Liver (tissue), 9 donors: ENCODE measurements around the gene BARX1. TPM values are rescaled to one million over a fixed set of nuclear protein-coding genes. Genes with fewer than 3 reads are reported as not detected.
"Not testable (repeated sequence)": the region's sequence is repeated elsewhere in the genome, so short reads cannot be mapped to it uniquely, and the experiment has no call there.

Experiments
- DNase-seq: peaks from one replicate; pipeline ENCODE4 v3.0.0-alpha.2; 2017; ENCODE audit warnings: low spot score
- H3K27ac ChIP-seq, 2 donors: one replicate each; pipeline ENCODE4 v1.7.0; 2013; ENCODE audit warnings: inconsistent platforms in 2 of 2, low read length in 2 of 2, control low read depth in 1 of 2, low read depth in 1 of 2, mild to moderate bottlenecking in 1 of 2
- H3K27me3 ChIP-seq, 4 donors: one replicate each; pipeline versions ENCODE4 v1.6.1 to v1.7.0; 2013; ENCODE audit warnings: low read length in 3 of 4, inconsistent platforms in 1 of 4, mild to moderate bottlenecking in 1 of 4, moderate library complexity in 1 of 4; ENCODE audit not compliant: control insufficient read depth in 4 of 4, insufficient read depth in 4 of 4
- H3K36me3 ChIP-seq, 4 donors: one replicate each; pipeline versions ENCODE4 v1.6.1 to v1.7.0; 2013; ENCODE audit warnings: low read length in 3 of 4, mild to moderate bottlenecking in 3 of 4, low read depth in 1 of 4, moderate library complexity in 1 of 4; ENCODE audit not compliant: control insufficient read depth in 4 of 4, insufficient read depth in 3 of 4
- H3K4me1 ChIP-seq, 4 donors: one replicate each; pipeline versions ENCODE4 v1.6.1 to v1.7.0; 2013; ENCODE audit warnings: low read length in 3 of 4, mild to moderate bottlenecking in 3 of 4, moderate library complexity in 1 of 4; ENCODE audit not compliant: control insufficient read depth in 4 of 4, insufficient read depth in 4 of 4
- H3K4me3 ChIP-seq, 3 donors: one replicate each; pipeline versions ENCODE4 v1.6.1 to v1.7.0; 2013; ENCODE audit warnings: low read length in 3 of 3, control low read depth in 1 of 3, low read depth in 1 of 3, mild to moderate bottlenecking in 1 of 3
- H3K9ac ChIP-seq, 2 donors: one replicate each; pipeline ENCODE4 v1.7.0; 2013; ENCODE audit warnings: low read length in 2 of 2, mild to moderate bottlenecking in 2 of 2, moderate library complexity in 2 of 2, control low read depth in 1 of 2, low read depth in 1 of 2
- H3K9me3 ChIP-seq, 4 donors: one replicate each; pipeline versions ENCODE4 v1.6.1 to v1.7.0; 2013; ENCODE audit warnings: low read length in 3 of 4; ENCODE audit not compliant: control insufficient read depth in 4 of 4
- CTCF ChIP-seq: fragments of 150-350 bp; IDR thresholded peaks from 2 replicates; pipeline ENCODE4 v1.5.1; 2017; ENCODE audit warnings: improper control_type of control experiment, low read depth, low read length; ENCODE audit not compliant: missing input control
- EGR1 ChIP-seq, 2 donors: IDR thresholded peaks; 2 replicates each; pipeline ENCODE4 v1.6.1; 2016 to 2018; ENCODE audit warnings: antibody characterized with exemption in 2 of 2, low read depth in 2 of 2
- FOXA1 ChIP-seq: IDR thresholded peaks from 2 replicates; pipeline ENCODE4 v1.6.1; 2016; ENCODE audit warnings: antibody characterized with exemption
- FOXA2 ChIP-seq: IDR thresholded peaks from 2 replicates; pipeline ENCODE4 v1.6.1; 2016; ENCODE audit warnings: antibody characterized with exemption
- GABPA ChIP-seq, 2 donors: IDR thresholded peaks in 1 of 2; conservative IDR thresholded peaks in 1 of 2; 2 replicates each; pipeline ENCODE4 v1.6.1; 2016; ENCODE audit warnings: antibody characterized with exemption in 2 of 2, mild to moderate bottlenecking in 1 of 2, moderate library complexity in 1 of 2
- HNF4A ChIP-seq, 2 donors: conservative IDR thresholded peaks; 2 replicates each; pipeline ENCODE4 v1.6.1; 2016; ENCODE audit warnings: antibody characterized with exemption in 2 of 2, mild to moderate bottlenecking in 2 of 2
- HNF4G ChIP-seq: IDR thresholded peaks from 2 replicates; pipeline ENCODE4 v1.6.1; 2016; ENCODE audit warnings: antibody characterized with exemption
- JUND ChIP-seq, 2 donors: IDR thresholded peaks; 2 replicates each; pipeline ENCODE4 v1.6.1; 2016; ENCODE audit warnings: antibody characterized with exemption in 2 of 2
- MAX ChIP-seq: IDR thresholded peaks from 2 replicates; pipeline ENCODE4 v1.6.1; 2016; ENCODE audit warnings: antibody characterized with exemption
- NR2F2 ChIP-seq: IDR thresholded peaks from 2 replicates; pipeline ENCODE4 v1.6.1; 2016; ENCODE audit warnings: antibody characterized with exemption
- RAD21 ChIP-seq, 2 donors: IDR thresholded peaks; 2 replicates each; pipeline ENCODE4 v1.6.1; 2016; ENCODE audit warnings: antibody characterized with exemption in 2 of 2, mild to moderate bottlenecking in 2 of 2
- REST ChIP-seq: IDR thresholded peaks from 2 replicates; pipeline ENCODE4 v1.6.1; 2016; ENCODE audit warnings: antibody characterized with exemption, mild to moderate bottlenecking
- RXRA ChIP-seq, 2 donors: IDR thresholded peaks; 2 replicates each; pipeline ENCODE4 v1.6.1; 2017 to 2018; ENCODE audit warnings: antibody characterized with exemption in 2 of 2, mild to moderate bottlenecking in 1 of 2
- SP1 ChIP-seq: IDR thresholded peaks from 2 replicates; pipeline ENCODE4 v1.6.1; 2018; ENCODE audit warnings: antibody characterized with exemption, mild to moderate bottlenecking
- TAF1 ChIP-seq: conservative IDR thresholded peaks from 2 replicates; pipeline ENCODE4 v1.6.1; 2016; ENCODE audit warnings: antibody characterized with exemption, mild to moderate bottlenecking
- YY1 ChIP-seq: IDR thresholded peaks from 2 replicates; pipeline ENCODE4 v1.6.1; 2016; ENCODE audit warnings: antibody characterized with exemption, mild to moderate bottlenecking
- ZBTB33 ChIP-seq: IDR thresholded peaks from 2 replicates; pipeline ENCODE4 v1.6.1; 2016; ENCODE audit warnings: antibody characterized with exemption
- WGBS: extraction: QIAGEN DNeasy Blood & Tissue Kit; methylation state at CpG from one replicate; pipeline ENCODE4 v1.1.7; 2013; 5-methylcytosine and 5-hydroxymethylcytosine counted together
- polyA plus RNA-seq, 2 donors: library from polyadenylated mRNA; stranded (reverse) in 1 of 2; unstranded in 1 of 2; fragments of 200-250 nt in 1 of 2; fragments of >200 nt in 1 of 2; fragmentation: Nextera tagmentation in 1 of 2; extraction: Ambion mirVana in 1 of 2; gene quantifications; one replicate each; pipeline versions ENCODE4 v1.2.1 to v1.2.3, GENCODE V29; 2013 to 2015
- total RNA-seq, 2 donors: library from RNA; depleted of rRNA; stranded (reverse); fragments of >200 nt; gene quantifications; one replicate each; pipeline ENCODE4 v1.2.3, GENCODE V29; 2014
- donor health status: healthy.
- donor health status: healthy.
- donor health status: healthy.
- donor health status: healthy.
- donor health status: healthy.

BARX1 gene
- total and polyA plus RNA-seq, 4 donors, result not detected

- H3K27me3 ChIP-seq, H3K9ac ChIP-seq, H3K4me1 ChIP-seq, DNase-seq, H3K9me3 ChIP-seq, H3K27ac ChIP-seq, H3K4me3 ChIP-seq, H3K36me3 ChIP-seq: not testable (repeated sequence)
- WGBS, result 94% methylated on average over 3 of the region's 3 CpGs
Measured at GRCh38 chr9:93972655-93973054, 17.5 kb upstream of the BARX1 start.

- TF ChIP-seq FOXA2, result no peak
- no peak for TF ChIP-seq JUND (IDR thresholded peaks at IDR 0.05)
- no peak for TF ChIP-seq YY1
- no peak for TF ChIP-seq RAD21 (IDR thresholded peaks at IDR 0.05)
- no peak for TF ChIP-seq EGR1 (IDR thresholded peaks at IDR 0.05; ENCODE audit: low read depth in 2 of 2)
- TF ChIP-seq RXRA (IDR thresholded peaks at IDR 0.05), result no peak
- TF ChIP-seq CTCF, result no peak
- no peak for TF ChIP-seq GABPA (IDR thresholded peaks at IDR 0.05 in 1 of 2, conservative IDR thresholded peaks at IDR 0.05 in 1 of 2)
- no peak for TF ChIP-seq HNF4G
- Histone ChIP-seq H3K9me3 (no peaks in the 10 kb centered on the region), H3K4me1 (no peaks in the 10 kb centered on the region), H3K27me3 (no peaks in the 10 kb centered on the region), H3K9ac (no peak overlapping the region), H3K36me3 (no peaks in the 10 kb centered on the region), H3K27ac (no peak overlapping the region), H3K4me3 (no peak overlapping the region)
- 93% methylated on average over 3 of the region's 3 CpGs for WGBS
- no peak for DNase-seq
Measured at GRCh38 chr9:93969328-93969661, 14.1 kb upstream of the BARX1 start.

GRCh38 chr9:93968451-93969327 is 13.5 kb upstream of the BARX1 start:
- Histone ChIP-seq H3K27me3 (no peaks in the 10 kb centered on the region), H3K36me3 (no peaks in the 10 kb centered on the region), H3K4me3 (no peak overlapping the region), H3K9ac (no peak overlapping the region), H3K4me1 (no peaks in the 10 kb centered on the region), H3K9me3 (no peaks in the 10 kb centered on the region), H3K27ac (no peak overlapping the region)
- no peak for TF ChIP-seq REST
- no peak for TF ChIP-seq ZBTB33
- TF ChIP-seq NR2F2, result no peak
- TF ChIP-seq HNF4G, result no peak
- no peak for TF ChIP-seq CTCF
- no peak for TF ChIP-seq RAD21 (IDR thresholded peaks at IDR 0.05)
- TF ChIP-seq EGR1 (IDR thresholded peaks at IDR 0.05; ENCODE audit: low read depth in 2 of 2), result no peak
- no peak for TF ChIP-seq FOXA2
- no peak for TF ChIP-seq TAF1
- TF ChIP-seq HNF4A (conservative IDR thresholded peaks at IDR 0.05), result no peak
- no peak for TF ChIP-seq MAX
- no peak for TF ChIP-seq SP1
- TF ChIP-seq YY1, result no peak
- TF ChIP-seq FOXA1, result no peak
- DNase-seq, result no peak
- 88% methylated on average over 25 of the region's 25 CpGs for WGBS
